DND-41 (cell line): ENCODE data around the gene LILRB3.
"Not testable (repeated sequence)": the region's sequence is repeated elsewhere in the genome, so short reads cannot be mapped to it uniquely, and the experiment has no call there.

ENCODE experiments used
- EZH2 ChIP-seq: IDR thresholded peaks from 3 replicates; pipeline ENCODE4 v1.6.1; 2012; ENCODE audit warnings: borderline replicate concordance, low read depth, mild to moderate bottlenecking, moderate library complexity, low read length, inconsistent platforms; ENCODE audit not compliant: severe bottlenecking
- TF ChIP-seq, protein P1 (sequence below): IDR thresholded peaks from 2 replicates; pipeline ENCODE4 v1.5.1; 2012; ENCODE audit warnings: borderline replicate concordance, low read length, moderate library complexity, mild to moderate bottlenecking; ENCODE audit not compliant: poor library complexity, severe bottlenecking; ENCODE audit errors: extremely low read depth

DNA sequence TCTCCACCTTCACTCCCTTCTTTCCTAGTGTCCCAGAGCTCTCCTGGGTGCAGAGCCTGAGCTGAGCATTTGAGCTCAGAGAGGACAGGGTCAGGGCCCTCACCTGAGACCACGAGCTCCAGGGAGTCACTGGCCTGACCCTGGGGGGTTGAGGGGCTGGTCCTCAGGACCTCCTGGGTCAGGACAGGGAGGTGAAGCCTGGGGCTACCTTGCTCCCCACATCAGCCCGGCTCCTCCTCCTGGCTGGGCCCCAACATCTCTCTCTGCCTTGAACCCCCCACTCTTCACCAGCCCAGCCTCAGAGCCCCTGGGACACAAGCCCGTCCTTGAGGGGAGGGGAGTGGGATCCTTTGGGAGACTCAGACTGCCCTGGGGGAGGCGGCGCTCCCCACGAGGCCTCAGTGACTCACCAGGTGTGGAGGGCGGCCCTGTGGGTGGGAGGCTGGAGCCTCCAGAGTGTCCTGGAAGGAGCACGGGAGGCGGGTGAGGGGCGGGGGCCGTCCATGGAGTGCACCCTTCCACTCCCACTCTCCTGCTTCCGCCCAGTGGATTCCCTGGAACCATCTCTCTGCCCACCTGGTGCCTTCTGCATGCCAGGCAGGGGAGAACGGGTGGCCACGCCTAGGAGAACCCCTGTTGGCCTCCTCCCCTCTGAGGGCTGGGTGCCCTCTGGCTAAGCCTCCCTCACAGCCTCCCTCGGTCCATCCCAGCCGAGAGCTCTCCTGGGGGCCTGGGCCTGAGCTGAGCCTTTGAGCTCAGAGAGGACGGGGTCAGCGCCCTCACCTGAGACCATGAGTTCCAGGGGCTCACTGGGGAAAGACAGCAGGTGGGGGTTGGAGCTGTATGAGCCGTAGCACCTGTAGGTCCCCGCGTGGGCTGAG, 16.9 kb upstream of the LILRB3 start:
- TF ChIP-seq, protein P1, sequence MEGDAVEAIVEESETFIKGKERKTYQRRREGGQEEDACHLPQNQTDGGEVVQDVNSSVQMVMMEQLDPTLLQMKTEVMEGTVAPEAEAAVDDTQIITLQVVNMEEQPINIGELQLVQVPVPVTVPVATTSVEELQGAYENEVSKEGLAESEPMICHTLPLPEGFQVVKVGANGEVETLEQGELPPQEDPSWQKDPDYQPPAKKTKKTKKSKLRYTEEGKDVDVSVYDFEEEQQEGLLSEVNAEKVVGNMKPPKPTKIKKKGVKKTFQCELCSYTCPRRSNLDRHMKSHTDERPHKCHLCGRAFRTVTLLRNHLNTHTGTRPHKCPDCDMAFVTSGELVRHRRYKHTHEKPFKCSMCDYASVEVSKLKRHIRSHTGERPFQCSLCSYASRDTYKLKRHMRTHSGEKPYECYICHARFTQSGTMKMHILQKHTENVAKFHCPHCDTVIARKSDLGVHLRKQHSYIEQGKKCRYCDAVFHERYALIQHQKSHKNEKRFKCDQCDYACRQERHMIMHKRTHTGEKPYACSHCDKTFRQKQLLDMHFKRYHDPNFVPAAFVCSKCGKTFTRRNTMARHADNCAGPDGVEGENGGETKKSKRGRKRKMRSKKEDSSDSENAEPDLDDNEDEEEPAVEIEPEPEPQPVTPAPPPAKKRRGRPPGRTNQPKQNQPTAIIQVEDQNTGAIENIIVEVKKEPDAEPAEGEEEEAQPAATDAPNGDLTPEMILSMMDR: not testable (repeated sequence)
- not testable (repeated sequence) for TF ChIP-seq EZH2
